Skin epidermis (tissue), 12 donors: ENCODE measurements around the gene RPL4.
A peak's percentile ranks its signal among the peaks of the same experiment; 100 is the strongest.
"Not testable (repeated sequence)": the region's sequence is repeated elsewhere in the genome, so short reads cannot be mapped to it uniquely, and the experiment has no call there.

Experiments used
- H3K27ac ChIP-seq, 21 experiments: fragments of 200-600 bp; sonication (generic) in 11 of 21; one replicate each; pipeline ENCODE4 v1.5.0; 2020; ENCODE audit warnings: mild to moderate bottlenecking in 3 of 21, inconsistent platforms in 2 of 21, moderate library complexity in 2 of 21
- H3K4me3 ChIP-seq, 7 experiments: fragments of 200-600 bp; sonication (generic) in 2 of 7; one replicate each; pipeline ENCODE4 v1.5.0; 2020; ENCODE audit warnings: inconsistent platforms in 2 of 7, mild to moderate bottlenecking in 2 of 7, moderate library complexity in 1 of 7

RPL4 gene

GRCh38 chr15:66504563-66505429 is at the start of gene RPL4, which contains the start of gene ZWILCH:
Gene RPL4 (minus strand): TSS chr15:66504855. CDS start chr15:66504790, 65 bp downstream.
Gene ZWILCH (plus strand): TSS chr15:66505326. CDS start chr15:66505339, 13 bp downstream.
- H3K4me3 ChIP-seq, result peak within 1 kb of the TSS; percentile 56 to 97 (median 73)
- peak within 1 kb of the TSS; percentile 86 to 99 (median 95) for H3K27ac ChIP-seq

GRCh38 chr15:66545255-66545654 is 40.6 kb upstream of the RPL4 start:
- Histone ChIP-seq H3K4me3 (no peak overlapping the region), H3K27ac (no peak overlapping the region)

GRCh38 chr15:66542896-66543295 is 38.2 kb upstream of the RPL4 start:
- H3K27ac ChIP-seq, result no peak overlapping the region
- H3K4me3 ChIP-seq, result no peak overlapping the region

- H3K4me3 ChIP-seq, result no peak overlapping the region
- no peak overlapping the region for H3K27ac ChIP-seq
Observed at GRCh38 chr15:66535056-66535455, 30.4 kb upstream of the RPL4 start.

GRCh38 chr15:66524838-66525237 is 20.2 kb upstream of the RPL4 start:
- no peak overlapping the region for H3K4me3 ChIP-seq

GRCh38 chr15:66523926-66524325 is 19.3 kb upstream of the RPL4 start:
- Histone ChIP-seq H3K27ac (no peak overlapping the region), H3K4me3 (no peak overlapping the region)

More at GRCh38 chr15:66524838-66525237, 20.2 kb upstream of the RPL4 start:
- no peak overlapping the region for H3K27ac ChIP-seq

GRCh38 chr15:66515901-66516322 is 11.3 kb upstream of the RPL4 start:
- Histone ChIP-seq H3K4me3 (no peak overlapping the region), H3K27ac (no peak overlapping the region)

- Histone ChIP-seq H3K27ac (no peak overlapping the region), H3K4me3 (no peak overlapping the region)
Observed at GRCh38 chr15:66514586-66514985, 9.9 kb upstream of the RPL4 start.

GRCh38 chr15:66508293-66508883 is 3.7 kb upstream of the RPL4 start:
- no peak overlapping the region for H3K4me3 ChIP-seq
- no peak overlapping the region for H3K27ac ChIP-seq

- Histone ChIP-seq H3K27ac (peak overlapping the region in 9 of 21 experiments; percentile 91 to 99 (median 96)), H3K4me3 (peak overlapping the region; percentile 56 to 97 (median 73))
Observed at GRCh38 chr15:66505818-66506217, 1.2 kb upstream of the RPL4 start.

- H3K4me3 ChIP-seq, result peak overlapping the region; percentile 56 to 97 (median 73)
- peak overlapping the region; percentile 86 to 99 (median 95) for H3K27ac ChIP-seq
Observed at GRCh38 chr15:66505430-66505811, 766 bp upstream of the RPL4 start.

GRCh38 chr15:66503780-66504562 is 684 bp downstream of the RPL4 start:
- Histone ChIP-seq H3K4me3 (peak overlapping the region; percentile 56 to 97 (median 73)), H3K27ac (peak overlapping the region; percentile 86 to 99 (median 95))

- peak overlapping the region in 9 of 21 experiments; percentile 87 to 99 (median 97) for H3K27ac ChIP-seq
- H3K4me3 ChIP-seq, result peak overlapping the region; percentile 56 to 97 (median 73)
Observed at GRCh38 chr15:66503041-66503648, 1.5 kb downstream of the RPL4 start.

- Histone ChIP-seq H3K4me3 (peak overlapping the region in 5 of 7 experiments; percentile 56 to 97 (median 80)), H3K27ac (no peak overlapping the region)
Observed at GRCh38 chr15:66502491-66502890, 2.2 kb downstream of the RPL4 start.

GRCh38 chr15:66500346-66500745 is 4.3 kb downstream of the RPL4 start:
- H3K4me3 ChIP-seq, H3K27ac ChIP-seq: not testable (repeated sequence)

GRCh38 chr15:66498501-66499386 is 5.9 kb downstream of the RPL4 start:
- H3K4me3 ChIP-seq, result no peak overlapping the region
- H3K27ac ChIP-seq, result peak overlapping the region in 3 of 21 experiments; percentile 86 to 94 (median 91)

GRCh38 chr15:66497502-66498455 is 6.9 kb downstream of the RPL4 start, which contains the start of gene SNAPC5:
Gene SNAPC5 (minus strand): TSS chr15:66497762. CDS start chr15:66497731, 31 bp downstream.
- Histone ChIP-seq H3K4me3 (peak within 1 kb of the TSS; percentile 56 to 83 (median 74)), H3K27ac (peak within 1 kb of the TSS; percentile 64 to 96 (median 89))
